GM19455 (cell line): Measurements from ENCODE around the gene CHID1.
A peak's percentile ranks its signal among the peaks of the same experiment; 100 is the strongest.

Source experiments
- ATAC-seq: cut with Tn5 transposase; IDR thresholded peaks from one replicate; pipeline ENCODE4 v1.9.1; 2021; ENCODE audit not compliant: unreplicated experiment

CHID1 gene

GRCh38 chr11:850775-851763 is 59.5 kb downstream of the CHID1 start:
- ATAC-seq = no peak

- ATAC-seq = no peak
Observed at GRCh38 chr11:849951-850774, 60.4 kb downstream of the CHID1 start.

GRCh38 chr11:849104-849824 is 61.3 kb downstream of the CHID1 start:
- no peak for ATAC-seq

- ATAC-seq = no peak
Observed at GRCh38 chr11:848380-848931, 62.2 kb downstream of the CHID1 start.

GRCh38 chr11:847876-848275 is 62.7 kb downstream of the CHID1 start:
- no peak for ATAC-seq

- ATAC-seq = no peak
Observed at GRCh38 chr11:846496-847098, 64.0 kb downstream of the CHID1 start.

GRCh38 chr11:845872-846495 is 64.6 kb downstream of the CHID1 start:
- no peak for ATAC-seq

GRCh38 chr11:844693-845644 is 65.6 kb downstream of the CHID1 start:
- ATAC-seq = no peak

GRCh38 chr11:843818-844692 is 66.6 kb downstream of the CHID1 start:
- no peak for ATAC-seq

- no peak for ATAC-seq
Observed at GRCh38 chr11:843086-843734, 67.4 kb downstream of the CHID1 start.

GRCh38 chr11:842370-843002 is 68.1 kb downstream of the CHID1 start, which contains the start of the genes POLR2L and TSPAN4:
POLR2L (minus strand) TSS chr11:842529; CDS start chr11:842508, 21 bp downstream.
TSPAN4 (plus strand) TSS chr11:842852; CDS start chr11:850305, 7,453 bp downstream.
- ATAC-seq = peak; percentile 63

- peak; percentile 41 for ATAC-seq
Observed at GRCh38 chr11:841981-842369, 68.6 kb downstream of the CHID1 start.

- no peak for ATAC-seq
Observed at GRCh38 chr11:839875-840617, 70.6 kb downstream of the CHID1 start.

- ATAC-seq = no peak
Observed at GRCh38 chr11:839280-839623, 71.4 kb downstream of the CHID1 start.

- ATAC-seq = no peak
Observed at GRCh38 chr11:838441-839279, 72.0 kb downstream of the CHID1 start.
